ENCODE data around the gene PCYT1B. TPM values are rescaled to one million over a fixed set of nuclear protein-coding genes. Genes with fewer than 3 reads are reported as not detected.
"Not testable (repeated sequence)": the region's sequence is repeated elsewhere in the genome, so short reads cannot be mapped to it uniquely, and the experiment has no call there.

The PCYT1B gene
- total and polyA plus RNA-seq, 2 of the 13 experiments (the other 11 are each of a cell fraction or from before 2014, with no cell fraction given): 6.1 to 9.2 TPM

DNA sequence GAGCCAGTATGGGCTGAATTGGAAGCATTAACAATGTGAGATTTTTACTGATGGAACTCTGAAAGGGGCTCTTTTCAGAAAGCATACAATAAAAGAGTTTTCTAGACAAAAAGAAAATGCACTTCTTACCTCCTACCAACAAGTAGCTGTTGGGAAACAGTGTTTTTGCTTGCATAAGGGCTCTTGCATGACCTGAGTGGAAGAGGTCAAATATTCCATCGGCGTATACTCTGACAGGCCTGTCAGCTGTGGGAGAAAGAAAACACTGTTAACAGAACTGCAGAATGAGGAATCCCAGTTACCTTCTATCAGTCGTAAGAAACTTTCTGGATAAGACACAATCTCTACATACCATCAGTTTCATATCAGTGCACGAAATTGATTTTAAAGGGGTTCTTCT is 39.5 kb downstream of the PCYT1B start (continued):
- TF ChIP-seq, protein P1, sequence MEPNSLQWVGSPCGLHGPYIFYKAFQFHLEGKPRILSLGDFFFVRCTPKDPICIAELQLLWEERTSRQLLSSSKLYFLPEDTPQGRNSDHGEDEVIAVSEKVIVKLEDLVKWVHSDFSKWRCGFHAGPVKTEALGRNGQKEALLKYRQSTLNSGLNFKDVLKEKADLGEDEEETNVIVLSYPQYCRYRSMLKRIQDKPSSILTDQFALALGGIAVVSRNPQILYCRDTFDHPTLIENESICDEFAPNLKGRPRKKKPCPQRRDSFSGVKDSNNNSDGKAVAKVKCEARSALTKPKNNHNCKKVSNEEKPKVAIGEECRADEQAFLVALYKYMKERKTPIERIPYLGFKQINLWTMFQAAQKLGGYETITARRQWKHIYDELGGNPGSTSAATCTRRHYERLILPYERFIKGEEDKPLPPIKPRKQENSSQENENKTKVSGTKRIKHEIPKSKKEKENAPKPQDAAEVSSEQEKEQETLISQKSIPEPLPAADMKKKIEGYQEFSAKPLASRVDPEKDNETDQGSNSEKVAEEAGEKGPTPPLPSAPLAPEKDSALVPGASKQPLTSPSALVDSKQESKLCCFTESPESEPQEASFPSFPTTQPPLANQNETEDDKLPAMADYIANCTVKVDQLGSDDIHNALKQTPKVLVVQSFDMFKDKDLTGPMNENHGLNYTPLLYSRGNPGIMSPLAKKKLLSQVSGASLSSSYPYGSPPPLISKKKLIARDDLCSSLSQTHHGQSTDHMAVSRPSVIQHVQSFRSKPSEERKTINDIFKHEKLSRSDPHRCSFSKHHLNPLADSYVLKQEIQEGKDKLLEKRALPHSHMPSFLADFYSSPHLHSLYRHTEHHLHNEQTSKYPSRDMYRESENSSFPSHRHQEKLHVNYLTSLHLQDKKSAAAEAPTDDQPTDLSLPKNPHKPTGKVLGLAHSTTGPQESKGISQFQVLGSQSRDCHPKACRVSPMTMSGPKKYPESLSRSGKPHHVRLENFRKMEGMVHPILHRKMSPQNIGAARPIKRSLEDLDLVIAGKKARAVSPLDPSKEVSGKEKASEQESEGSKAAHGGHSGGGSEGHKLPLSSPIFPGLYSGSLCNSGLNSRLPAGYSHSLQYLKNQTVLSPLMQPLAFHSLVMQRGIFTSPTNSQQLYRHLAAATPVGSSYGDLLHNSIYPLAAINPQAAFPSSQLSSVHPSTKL (CRISPR knock-in tag; IDR thresholded peaks at IDR 0.05): 0 out of 2 replicates have a peak, but pooled peaks have one; percentile 17
- TF ChIP-seq ZNF232 (CRISPR knock-in tag; IDR thresholded peaks at IDR 0.05; ENCODE audit: borderline replicate concordance) (no peak), SAP130 (CRISPR knock-in tag; IDR thresholded peaks at IDR 0.05; ENCODE audit: low read depth) (0 out of 2 replicates have a peak, but pooled peaks have one; percentile 28), NR2F1 (CRISPR knock-in tag; IDR thresholded peaks at IDR 0.05) (peak; percentile 41 to 51; a peak in 3 of 4 replicates), ZNF12 (CRISPR knock-in tag; IDR thresholded peaks at IDR 0.05) (no peak), RXRB (CRISPR knock-in tag; IDR thresholded peaks at IDR 0.05; ENCODE audit: borderline replicate concordance) (peak; percentile 40; the same call in 1 of the 2 replicates), ZNF350 (CRISPR knock-in tag; IDR thresholded peaks at IDR 0.05; ENCODE audit: borderline replicate concordance, low read depth) (no peak), CEBPG (CRISPR knock-in tag; IDR thresholded peaks at IDR 0.05) (0 out of 2 replicates have a peak, but pooled peaks have one; percentile 5)

DNA sequence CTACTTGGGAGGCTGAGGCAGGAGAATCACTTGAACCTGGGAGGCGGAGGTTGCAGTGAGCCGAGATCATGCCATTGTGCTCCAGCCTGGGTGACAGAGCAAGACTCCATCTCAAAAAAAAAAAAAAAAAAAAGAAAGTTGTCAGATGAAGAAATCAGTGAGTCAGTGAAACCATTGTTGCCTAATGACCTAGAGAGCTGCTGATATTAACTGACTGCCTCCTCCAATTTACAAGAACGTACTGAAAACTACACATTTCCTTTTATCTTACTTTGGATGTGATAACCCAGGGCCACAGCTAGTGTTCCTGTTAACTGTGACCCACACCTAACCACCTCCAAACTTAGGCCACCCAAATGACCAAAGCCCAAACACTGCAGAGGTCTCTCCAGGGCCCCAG is 41.2 kb downstream of the PCYT1B start:
- DNase-seq (ENCODE audit: low spot score); H3K9me3 ChIP-seq (ENCODE audit: low read length); H3K4me3 ChIP-seq (replicated peaks in 1 of 3; ENCODE audit: insufficient read depth in 1 of 3, low read depth in 2 of 3, low read length in 3 of 3); H3K27ac ChIP-seq (ENCODE audit: extremely low read length, insufficient read depth, low read length); POLR2A ChIA-PET; H3K4me2 ChIP-seq (ENCODE audit: low read depth, low read length); H2AFZ ChIP-seq (ENCODE audit: low read length); H3K36me3 ChIP-seq (replicated peaks in 1 of 2; ENCODE audit: control insufficient read depth in 1 of 2, insufficient read depth in 2 of 2, low read length in 2 of 2); H3K9ac ChIP-seq (ENCODE audit: insufficient read depth, low read depth, low read length); ATAC-seq; FAIRE-seq; CTCF ChIA-PET (ENCODE audit: low intra/inter-chr PET ratio, low total read pairs); H4K20me1 ChIP-seq (ENCODE audit: insufficient read depth, low read length); BruUV-seq (replicated peaks); H3K79me2 ChIP-seq (ENCODE audit: insufficient read depth, low read length); H3K27me3 ChIP-seq (ENCODE audit: control insufficient read depth in 1 of 2, insufficient read depth in 2 of 2, low read length in 2 of 2); in situ Hi-C loops (cut with HindIII; ENCODE audit: extremely low pct_ligation_motif_present, low pct_unique_long_range_greater_than_20kb); intact Hi-C loops (cut with micrococcal nuclease; ENCODE audit: unreplicated experiment): not testable (repeated sequence)
- WGBS (ENCODE audit: low lambda C conversion rate): 93% methylated on average over 3 of the region's 3 CpGs
- peaks cover 25% of the 10 kb centered on the region for H3K4me1 ChIP-seq (ENCODE audit: insufficient read depth, low read length)

All from HepG2 (cell line).